CD4-positive, alpha-beta memory T cell (primary cell): Measurements from ENCODE around the gene STIL. TPM values are rescaled to one million over a fixed set of nuclear protein-coding genes. Genes with fewer than 3 reads are reported as not detected.
"Not testable (repeated sequence)": the region's sequence is repeated elsewhere in the genome, so short reads cannot be mapped to it uniquely, and the experiment has no call there.

Source experiments
- CTCF ChIA-PET: fragments of 350-600 bp; sonication (Branson Sonifier 250); formaldehyde crosslinking; loops from one replicate; lab custom pipeline; 2021; ENCODE audit warnings: inconsistent platforms; ENCODE audit not compliant: partially characterized antibody; lab: Charles Lee
- POLR2A ChIA-PET: fragments of 350-600 bp; sonication (Branson Sonifier 250); formaldehyde crosslinking; loops from one replicate; lab custom pipeline; 2021; ENCODE audit not compliant: partially characterized antibody; lab: Charles Lee
- DNase-seq, 5 donors: peaks; one replicate each; pipeline versions ENCODE4 v3.0.0 to v3.0.0-alpha.2; 2020 to 2022; ENCODE audit warnings: mixed read lengths in 1 of 5
- H3K27ac ChIP-seq: one replicate; pipeline ENCODE4 v1.7.0; 2013; ENCODE audit warnings: low read depth, low read length
- H3K27me3 ChIP-seq: 2 replicates; pipeline ENCODE4 v1.7.0; 2013; ENCODE audit warnings: mild to moderate bottlenecking, low read length, moderate library complexity; ENCODE audit not compliant: insufficient read depth
- H3K36me3 ChIP-seq: 2 replicates; pipeline ENCODE4 v1.7.0; 2013; ENCODE audit warnings: mild to moderate bottlenecking, low read length, moderate library complexity; ENCODE audit not compliant: insufficient read depth
- H3K4me1 ChIP-seq: 2 replicates; pipeline ENCODE4 v1.7.0; 2013; ENCODE audit warnings: mild to moderate bottlenecking, low read length, moderate library complexity; ENCODE audit not compliant: insufficient read depth
- H3K4me3 ChIP-seq, 2 donors: one replicate each; pipeline ENCODE4 v1.7.0; 2013; ENCODE audit warnings: low read length in 2 of 2, mild to moderate bottlenecking in 1 of 2
- H3K9me3 ChIP-seq, 2 donors: one replicate each; pipeline ENCODE4 v1.7.0; 2013; ENCODE audit warnings: low read length in 2 of 2, control low read depth in 1 of 2; ENCODE audit not compliant: control insufficient read depth in 1 of 2
- H3K27ac Mint-ChIP-seq, 7 donors: one replicate each; pipeline ENCODE4 v1.8.0; 2020 to 2021; ENCODE audit warnings: mixed read lengths in 7 of 7, mild to moderate bottlenecking in 6 of 7, inconsistent platforms in 3 of 7, moderate library complexity in 3 of 7
- H3K27me3 Mint-ChIP-seq, 2 donors: one replicate each; pipeline ENCODE4 v1.8.0; 2020 to 2021; ENCODE audit warnings: mixed read lengths in 2 of 2
- H3K36me3 Mint-ChIP-seq, 2 donors: one replicate each; pipeline ENCODE4 v1.8.0; 2020 to 2021; ENCODE audit warnings: mixed read lengths in 2 of 2, inconsistent platforms in 1 of 2, mild to moderate bottlenecking in 1 of 2
- H3K4me1 Mint-ChIP-seq, 4 donors: one replicate each; pipeline ENCODE4 v1.8.0; 2020 to 2021; ENCODE audit warnings: mixed read lengths in 4 of 4, mild to moderate bottlenecking in 1 of 4
- H3K4me3 Mint-ChIP-seq, 8 donors: one replicate each; pipeline ENCODE4 v1.8.0; 2020 to 2021; ENCODE audit warnings: mixed read lengths in 8 of 8, mild to moderate bottlenecking in 7 of 8, moderate library complexity in 6 of 8, inconsistent platforms in 3 of 8
- H3K9me3 Mint-ChIP-seq, 8 donors: one replicate each; pipeline ENCODE4 v1.8.0; 2020 to 2021; ENCODE audit warnings: mixed read lengths in 8 of 8, mild to moderate bottlenecking in 5 of 8, inconsistent platforms in 3 of 8, moderate library complexity in 1 of 8
- intact Hi-C: fragments of 100-400 bp; cut with micrococcal nuclease; formaldehyde crosslinking; loops from one replicate; pipeline ENCODE4 v1.15.1; 2023
- polyA plus RNA-seq, 2 donors: library from polyadenylated mRNA; unstranded; fragments of 300-500 nt; fragmentation: Illumina TruSeq; gene quantifications; one replicate each; pipeline ENCODE4 v1.2.3, GENCODE V29; 2021
- total RNA-seq, 2 experiments: library from RNA; stranded (reverse); gene quantifications; one replicate each; pipeline ENCODE4 v1.2.3, GENCODE V29; 2021

STIL gene
- total RNA-seq (1 to 10 TPM; 1.6 to 2.6 TPM), polyA plus RNA-seq (under 1 TPM; 0.34 to 0.89 TPM)

- no peaks in the 10 kb centered on the region for H3K36me3 ChIP-seq
- H3K27me3 ChIP-seq: no peaks in the 10 kb centered on the region
- peak within 1 kb of the TSS; percentile 93 to 99 (median 96) for H3K27ac Mint-ChIP-seq
- H3K27ac ChIP-seq: peak within 1 kb of the TSS; percentile 56
- peak within 1 kb of the TSS; percentile 49 to 91 for H3K4me3 ChIP-seq
- ChIA-PET POLR2A (interaction anchor here (0.6 to 3.3 kb wide), 7 partner anchors 9 to 124 kb away, joined by 3 to 65 read pairs (median 4); partner anchors contain the start of genes CMPK1 and FOXD2), CTCF (interaction anchor here (0.7 to 2.1 kb wide), 6 partner anchors 15 to 135 kb away, joined by 3 to 13 read pairs (median 4); partner anchors contain the start of genes CMPK1 and FOXD2)
- DNase-seq: peak; percentile 95 to 98 (median 97)
- no peaks in the 10 kb centered on the region for H3K9me3 ChIP-seq
- intact Hi-C loops: loop anchor here (1.0 kb wide), 2 partner anchors 20 to 123 kb away; no protein-coding TSS in a partner anchor
- peaks cover 0 to 4% of the 10 kb centered on the region in 2 donors for H3K36me3 Mint-ChIP-seq
- peaks cover 7 to 22% (median 12%) of the 10 kb centered on the region in 4 donors for H3K4me1 Mint-ChIP-seq
- peaks cover 5% of the 10 kb centered on the region for H3K4me1 ChIP-seq
- no peaks in the 10 kb centered on the region for H3K27me3 Mint-ChIP-seq
- H3K4me3 Mint-ChIP-seq: peak within 1 kb of the TSS; percentile 89 to 100 (median 93)
- H3K9me3 Mint-ChIP-seq: no peaks in the 10 kb centered on the region
Measured at GRCh38 chr1:47313915-47314664, at the start of gene STIL. STIL (minus strand) TSS chr1:47314147; CDS start chr1:47310319, 3,828 bp downstream.

GRCh38 chr1:47362828-47363227, 48.9 kb upstream of the STIL start:
- H3K9me3 Mint-ChIP-seq: no peaks in the 10 kb centered on the region
- peaks cover 4 to 11% (median 10%) of the 10 kb centered on the region in 4 donors for H3K4me1 Mint-ChIP-seq
- H3K36me3 ChIP-seq: no peaks in the 10 kb centered on the region
- no peaks in the 10 kb centered on the region for H3K9me3 ChIP-seq
- H3K4me3 Mint-ChIP-seq: no peak overlapping the region
- no peak for DNase-seq
- no peaks in the 10 kb centered on the region for H3K27me3 ChIP-seq
- ChIA-PET POLR2A (no interaction called here), CTCF (interaction anchor here (1.0 kb wide), 1 partner anchor 29 kb away, joined by 3 read pairs; the partner anchor contains the start of gene CMPK1)
- H3K36me3 Mint-ChIP-seq: peaks cover 3 to 4% of the 10 kb centered on the region in 2 donors
- H3K27ac Mint-ChIP-seq: no peak overlapping the region
- peaks cover 5% of the 10 kb centered on the region for H3K4me1 ChIP-seq
- intact Hi-C loops: no loop called here
- no peak overlapping the region for H3K4me3 ChIP-seq
- H3K27me3 Mint-ChIP-seq: no peaks in the 10 kb centered on the region
- H3K27ac ChIP-seq: no peak overlapping the region

DNA sequence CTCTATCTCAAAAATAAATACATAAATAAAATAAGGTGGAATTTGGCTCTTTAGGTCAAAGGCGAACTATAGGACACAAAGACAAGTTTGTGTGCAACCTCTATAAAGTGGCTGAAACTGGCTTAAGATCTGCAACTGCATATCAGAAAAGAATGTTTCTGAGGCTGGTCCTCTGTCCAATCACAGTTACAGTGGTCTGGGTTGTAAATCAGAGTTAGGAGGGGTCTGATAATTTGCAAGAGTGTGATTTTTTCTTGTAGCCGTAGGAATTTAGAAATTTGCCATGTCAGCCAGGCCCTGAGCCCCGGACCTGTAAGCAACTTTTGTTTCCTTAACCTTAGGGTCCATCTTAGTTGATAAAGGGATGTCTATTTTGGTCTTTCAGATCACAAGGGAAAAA, 47.4 kb upstream of the STIL start:
- peaks cover 5% of the 10 kb centered on the region for H3K4me1 ChIP-seq
- CTCF ChIA-PET: no interaction called here
- H3K9me3 ChIP-seq: no peaks in the 10 kb centered on the region
- POLR2A ChIA-PET: no interaction called here
- no peak overlapping the region for H3K4me3 Mint-ChIP-seq
- DNase-seq: no peak
- H3K4me1 Mint-ChIP-seq: peaks cover 4 to 11% (median 10%) of the 10 kb centered on the region in 4 donors
- no peak overlapping the region for H3K27ac Mint-ChIP-seq
- H3K27me3 ChIP-seq: no peaks in the 10 kb centered on the region
- H3K36me3 Mint-ChIP-seq: peaks cover 3 to 6% of the 10 kb centered on the region in 2 donors
- H3K9me3 Mint-ChIP-seq: no peaks in the 10 kb centered on the region
- H3K27ac ChIP-seq: no peak overlapping the region
- intact Hi-C loops: no loop called here
- H3K36me3 ChIP-seq: no peaks in the 10 kb centered on the region
- no peaks in the 10 kb centered on the region for H3K27me3 Mint-ChIP-seq
- H3K4me3 ChIP-seq: no peak overlapping the region

GRCh38 chr1:47351305-47351704, 37.4 kb upstream of the STIL start:
- Histone ChIP-seq H3K4me3 (no peak overlapping the region), H3K27me3 (no peaks in the 10 kb centered on the region), H3K27ac (no peak overlapping the region), H3K4me1 (no peaks in the 10 kb centered on the region), H3K9me3 (no peaks in the 10 kb centered on the region), H3K36me3 (no peaks in the 10 kb centered on the region)
- intact Hi-C loops: no loop called here
- H3K27me3 Mint-ChIP-seq: no peaks in the 10 kb centered on the region
- DNase-seq: no peak
- no peak overlapping the region for H3K27ac Mint-ChIP-seq
- peak overlapping the region in 1 of 8 donors; percentile 12 for H3K4me3 Mint-ChIP-seq
- ChIA-PET POLR2A (interaction anchor here (0.9 kb wide), 1 partner anchor 17 kb away, joined by 3 read pairs; no protein-coding TSS in a partner anchor), CTCF (interaction anchor here (0.7 to 1.6 kb wide), 4 partner anchors 18 to 86 kb away, joined by 3 to 4 read pairs (median 4); partner anchors contain the start of genes CMPK1 and FOXD2)
- H3K36me3 Mint-ChIP-seq: peaks cover 9 to 20% of the 10 kb centered on the region in 2 donors
- peaks cover 16 to 20% (median 20%) of the 10 kb centered on the region in 4 donors for H3K4me1 Mint-ChIP-seq
- H3K9me3 Mint-ChIP-seq: no peaks in the 10 kb centered on the region

DNA sequence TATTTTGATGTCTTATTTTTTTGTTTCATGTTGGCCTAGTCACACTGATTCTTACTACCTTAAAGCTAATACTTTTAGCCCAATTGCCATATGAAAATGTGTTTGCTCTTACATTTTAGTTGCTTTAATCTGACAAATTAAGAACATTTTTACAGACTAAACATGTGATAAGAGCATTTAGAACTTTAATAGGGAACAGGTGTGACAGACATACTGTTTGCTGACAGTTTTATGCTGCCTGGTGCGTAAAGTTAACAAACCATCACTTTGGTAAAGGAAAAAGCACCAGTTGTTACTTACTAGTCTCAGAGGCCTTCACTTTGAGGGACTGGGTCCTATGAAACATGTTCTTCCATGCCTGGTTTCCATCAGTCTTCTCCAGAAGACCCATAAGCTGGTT, 34.3 kb upstream of the STIL start:
- Histone ChIP-seq H3K4me3 (no peak overlapping the region), H3K4me1 (no peaks in the 10 kb centered on the region), H3K27ac (no peak overlapping the region), H3K27me3 (no peaks in the 10 kb centered on the region), H3K9me3 (no peaks in the 10 kb centered on the region), H3K36me3 (no peaks in the 10 kb centered on the region)
- Mint-ChIP-seq H3K27me3 (no peaks in the 10 kb centered on the region), H3K36me3 (peaks cover 17 to 20% of the 10 kb centered on the region in 2 donors), H3K9me3 (no peaks in the 10 kb centered on the region), H3K27ac (no peak overlapping the region), H3K4me3 (no peak overlapping the region), H3K4me1 (peaks cover 11 to 20% (median 16%) of the 10 kb centered on the region in 4 donors)
- DNase-seq: no peak
- ChIA-PET CTCF (interaction anchor here (1.0 to 1.1 kb wide), 2 partner anchors 89 to 155 kb away, joined by 3 read pairs; partner anchors contain the start of gene FOXD2), POLR2A (no interaction called here)
- intact Hi-C loops: no loop called here

- Histone ChIP-seq H3K27me3 (no peaks in the 10 kb centered on the region), H3K9me3 (no peaks in the 10 kb centered on the region), H3K4me1 (no peaks in the 10 kb centered on the region), H3K36me3 (no peaks in the 10 kb centered on the region), H3K4me3 (no peak overlapping the region), H3K27ac (no peak overlapping the region)
- ChIA-PET CTCF (no interaction called here), POLR2A (no interaction called here)
- H3K4me1 Mint-ChIP-seq: peaks cover 8 to 20% (median 14%) of the 10 kb centered on the region in 4 donors
- H3K36me3 Mint-ChIP-seq: peaks cover 17 to 20% of the 10 kb centered on the region in 2 donors
- DNase-seq: no peak
- no peaks in the 10 kb centered on the region for H3K9me3 Mint-ChIP-seq
- no peaks in the 10 kb centered on the region for H3K27me3 Mint-ChIP-seq
- intact Hi-C loops: no loop called here
- H3K4me3 Mint-ChIP-seq: no peak overlapping the region
- H3K27ac Mint-ChIP-seq: no peak overlapping the region
Measured at GRCh38 chr1:47347735-47348134, 33.8 kb upstream of the STIL start.

DNA sequence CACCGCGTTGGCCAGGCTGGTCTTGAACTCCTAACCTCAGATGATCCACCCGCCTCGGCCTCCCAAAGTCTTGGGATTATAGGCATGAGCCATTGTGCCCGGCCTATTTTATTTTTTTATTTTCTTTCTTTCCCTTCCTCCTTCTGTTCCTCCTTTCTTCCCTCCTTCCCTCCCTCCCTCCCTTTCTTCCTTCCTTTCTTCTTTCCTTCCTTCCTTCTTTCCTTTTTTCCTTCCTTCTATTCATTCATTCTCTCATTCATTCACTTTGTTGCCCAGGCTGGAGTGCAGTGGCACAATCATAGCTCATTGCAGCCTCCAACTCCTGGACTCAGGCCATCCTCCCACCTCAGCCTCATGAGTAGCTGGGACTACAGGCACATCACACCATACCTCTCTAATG, 33.0 kb upstream of the STIL start:
- H3K9me3 Mint-ChIP-seq, H3K27me3 ChIP-seq, H3K4me1 ChIP-seq, H3K9me3 ChIP-seq, H3K27ac ChIP-seq, H3K27me3 Mint-ChIP-seq, DNase-seq, POLR2A ChIA-PET, intact Hi-C loops, H3K4me3 ChIP-seq, H3K27ac Mint-ChIP-seq, H3K36me3 ChIP-seq, CTCF ChIA-PET, H3K4me3 Mint-ChIP-seq: not testable (repeated sequence)
- peaks cover 8 to 20% (median 10%) of the 10 kb centered on the region in 4 donors for H3K4me1 Mint-ChIP-seq
- peaks cover 17 to 20% of the 10 kb centered on the region in 2 donors for H3K36me3 Mint-ChIP-seq
